HepG2 (cell line): ENCODE results near the gene ANAPC16. TPM values are rescaled to one million over a fixed set of nuclear protein-coding genes. Genes with fewer than 3 reads are reported as not detected.
A peak's percentile ranks its signal among the peaks of the same experiment; 100 is the strongest.

Experiments used
- ARNTL ChIP-seq: sonication (generic); formaldehyde crosslinking; IDR thresholded peaks from 2 replicates; pipeline ENCODE4 v1.4.0; 2020; ENCODE audit warnings: mild to moderate bottlenecking, missing genetic modification reagents
- BHLHE40 ChIP-seq: IDR thresholded peaks from 2 replicates; pipeline ENCODE4 v1.6.1; 2011; ENCODE audit warnings: low read length, improper control_type of control experiment
- CBX5 ChIP-seq: sonication (generic); formaldehyde crosslinking; IDR thresholded peaks from 2 replicates; pipeline ENCODE4 v1.4.0; 2020; ENCODE audit warnings: missing genetic modification reagents, borderline replicate concordance
- MXD3 ChIP-seq: IDR thresholded peaks from 2 replicates; pipeline ENCODE4 v1.6.1; 2016; ENCODE audit warnings: mild to moderate bottlenecking, missing biosample characterization, missing genetic modification reagents
- MZF1 ChIP-seq: sonication (generic); formaldehyde crosslinking; IDR thresholded peaks from 2 replicates; pipeline ENCODE4 v1.8.1; 2023; ENCODE audit warnings: mild to moderate bottlenecking, missing genetic modification reagents, borderline replicate concordance
- REST ChIP-seq, 2 experiments: IDR thresholded peaks; 2 replicates each; pipeline ENCODE4 v1.6.1; 2011 to 2012; ENCODE audit warnings: low read length in 2 of 2, borderline replicate concordance in 1 of 2, low read depth in 1 of 2, mild to moderate bottlenecking in 1 of 2, moderate library complexity in 1 of 2
- SAP130 ChIP-seq: IDR thresholded peaks from 2 replicates; pipeline ENCODE4 v1.6.1; 2016; ENCODE audit warnings: low read depth
- SKI ChIP-seq: fragments of 450-650 bp; IDR thresholded peaks from one replicate; pipeline ENCODE4 v1.6.1; 2018; ENCODE audit warnings: mild to moderate bottlenecking; ENCODE audit not compliant: partially characterized antibody
- TMF1 ChIP-seq: sonication (generic); formaldehyde crosslinking; IDR thresholded peaks from 2 replicates; pipeline ENCODE4 v1.8.1; 2022; ENCODE audit warnings: low read depth, missing genetic modification reagents
- ZBTB42 ChIP-seq: sonication (generic); formaldehyde crosslinking; IDR thresholded peaks from 2 replicates; pipeline ENCODE4 v1.5.0; 2020; ENCODE audit warnings: mild to moderate bottlenecking, missing genetic modification reagents
- ZIK1 ChIP-seq: sonication (generic); formaldehyde crosslinking; IDR thresholded peaks from 2 replicates; pipeline ENCODE4 v1.5.0; 2020; ENCODE audit warnings: mild to moderate bottlenecking, low read depth, missing genetic modification reagents, borderline replicate concordance
- ZNF180 ChIP-seq: sonication (generic); formaldehyde crosslinking; IDR thresholded peaks from 2 replicates; pipeline ENCODE4 v1.4.0; 2020; ENCODE audit warnings: low read depth, missing genetic modification reagents, borderline replicate concordance
- ZNF235 ChIP-seq: sonication (generic); formaldehyde crosslinking; IDR thresholded peaks from 2 replicates; pipeline ENCODE4 v1.8.1; 2023; ENCODE audit warnings: mild to moderate bottlenecking, missing genetic modification reagents, borderline replicate concordance
- ZNF441 ChIP-seq: sonication (generic); formaldehyde crosslinking; IDR thresholded peaks from 2 replicates; pipeline ENCODE4 v1.7.0; 2021; ENCODE audit warnings: missing genetic modification reagents, borderline replicate concordance
- ZNF609 ChIP-seq: sonication (generic); formaldehyde crosslinking; IDR thresholded peaks from 2 replicates; pipeline ENCODE4 v1.4.0; 2020; ENCODE audit warnings: mild to moderate bottlenecking, missing genetic modification reagents, borderline replicate concordance
- ZNF619 ChIP-seq: sonication (generic); formaldehyde crosslinking; IDR thresholded peaks from 2 replicates; pipeline ENCODE4 v1.4.0; 2020; ENCODE audit warnings: mild to moderate bottlenecking, missing genetic modification reagents
- ZNF639 ChIP-seq: conservative IDR thresholded peaks from 2 replicates; pipeline ENCODE4 v1.6.1; 2018; ENCODE audit warnings: missing genetic modification reagents
- polyA plus RNA-seq, 8 experiments: library from polyadenylated mRNA; depleted of rRNA in 3 of 8; stranded (reverse) in 7 of 8; unstranded in 1 of 8; fragments of >200 nt; fragmentation: Illumina TruSeq in 4 of 8; extraction: Trizol in 4 of 8; gene quantifications; 2 replicates each; pipeline versions ENCODE4 v1.2.1 to v1.2.3, GENCODE V29; 2011 to 2016; ENCODE audit warnings: low read depth in 4 of 8, missing spikeins in 1 of 8, mixed read lengths in 1 of 8; ENCODE audit not compliant: insufficient read depth in 1 of 8
- total RNA-seq, 5 experiments: library from RNA; depleted of rRNA; stranded (reverse); fragments of >200 nt; fragmentation: Illumina TruSeq; extraction: Trizol; gene quantifications; 2 replicates each; pipeline ENCODE4 v1.2.3, GENCODE V29; 2016; ENCODE audit warnings: low read depth in 1 of 5

ANAPC16 gene
- total and polyA plus RNA-seq, 2 of the 13 experiments (the other 11 are each of a cell fraction or from before 2014, with no cell fraction given): 74.8 to 89.4 TPM

- no peak for TF ChIP-seq CBX5 (CRISPR knock-in tag)
- TF ChIP-seq ZIK1 (CRISPR knock-in tag): peak; percentile 17; the same call in 1 of the 2 replicates
- no peak for TF ChIP-seq ZNF619 (CRISPR knock-in tag)
- TF ChIP-seq SAP130 (CRISPR knock-in tag): peak; percentile 64; the same call in 1 of the 2 replicates
- TF ChIP-seq ZNF609 (CRISPR knock-in tag): peak; percentile 43; the same call in 1 of the 2 replicates
- TF ChIP-seq MZF1 (CRISPR knock-in tag): no peak
- TF ChIP-seq TMF1 (CRISPR knock-in tag): no peak
- no peak for TF ChIP-seq SKI
- 0 out of 2 replicates have a peak, but pooled peaks have one; percentile 44 for TF ChIP-seq ZNF639 (CRISPR knock-in tag)
- TF ChIP-seq ARNTL (CRISPR knock-in tag): peak; percentile 19; the same call in 1 of the 2 replicates
- no peak for TF ChIP-seq ZNF180 (CRISPR knock-in tag)
- TF ChIP-seq MXD3: peak; percentile 47; the same call in 1 of the 2 replicates
- TF ChIP-seq ZNF441 (CRISPR knock-in tag): no peak
- 0 out of 4 replicates have a peak, but pooled peaks of 1 of the 2 experiments have one; percentile 23 for TF ChIP-seq REST (IDR thresholded peaks at IDR 0.05; ENCODE audit: borderline replicate concordance in 1 of 2, low read depth in 1 of 2, low read length in 2 of 2)
- TF ChIP-seq ZBTB42 (CRISPR knock-in tag): no peak
- TF ChIP-seq ZNF235 (CRISPR knock-in tag): no peak
- TF ChIP-seq BHLHE40: no peak
Measured at GRCh38 chr10:72248468-72249151, 32.8 kb downstream of the ANAPC16 start (continued).
